GM15510 (cell line): ENCODE results near the gene FALEC.

Experiments
- POLR2A ChIP-seq: IDR thresholded peaks from 3 replicates; pipeline ENCODE4 v1.6.1; 2011; ENCODE audit warnings: borderline replicate concordance; ENCODE audit not compliant: insufficient read length; ENCODE audit errors: extremely low read depth

Gene FALEC

DNA sequence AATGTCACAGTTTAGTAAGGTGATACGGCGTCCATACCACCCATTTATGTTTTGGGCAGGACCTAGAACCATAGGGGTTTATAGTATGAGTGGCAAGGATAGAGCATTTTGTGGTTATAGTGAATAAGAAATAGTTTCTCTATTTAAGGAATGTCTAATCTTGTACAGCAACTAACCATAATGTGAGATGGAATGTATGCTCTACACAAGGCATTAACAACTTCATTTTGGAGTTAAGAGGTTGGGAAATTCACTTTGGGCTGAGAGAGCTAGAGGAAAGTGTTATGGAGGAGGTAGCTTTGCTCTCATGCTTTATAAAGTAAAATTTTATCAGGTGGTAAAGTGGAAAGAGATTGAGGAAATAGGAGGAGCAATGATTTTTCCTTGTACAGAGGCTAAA, 66.8 kb downstream of the FALEC start:
- no peak for TF ChIP-seq POLR2A
